H1 (cell line): ENCODE data around the gene BAG2. TPM values are rescaled to one million over a fixed set of nuclear protein-coding genes. Genes with fewer than 3 reads are reported as not detected.

Experiments
- CHD7 ChIP-seq: fragments of 300-600 bp; sonication (generic); IDR thresholded peaks from 2 replicates; pipeline ENCODE4 v1.7.1; 2012; ENCODE audit warnings: low read length, moderate library complexity, mild to moderate bottlenecking, inconsistent platforms; ENCODE audit not compliant: insufficient replicate concordance
- CTBP2 ChIP-seq: IDR thresholded peaks from 2 replicates; pipeline ENCODE4 v1.7.0; 2011; ENCODE audit warnings: borderline replicate concordance, mild to moderate bottlenecking, moderate library complexity, mixed read lengths, low read length; ENCODE audit not compliant: insufficient read depth, insufficient read length
- FOSL1 ChIP-seq: IDR thresholded peaks from 2 replicates; pipeline ENCODE4 v1.6.1; 2011; ENCODE audit warnings: mild to moderate bottlenecking, low read depth, low read length, moderate library complexity; ENCODE audit not compliant: insufficient read depth
- MAFK ChIP-seq: IDR thresholded peaks from 2 replicates; pipeline ENCODE4 v1.6.1; 2012; ENCODE audit warnings: low read depth, mild to moderate bottlenecking, improper control_type of control experiment, low read length
- SP1 ChIP-seq: IDR thresholded peaks from 2 replicates; pipeline ENCODE4 v1.6.1; 2011; ENCODE audit warnings: low read depth, low read length
- SUZ12 ChIP-seq: fragments of 200-600 bp; sonication (generic); IDR thresholded peaks from 2 replicates; pipeline ENCODE4 v1.6.1; 2012; ENCODE audit warnings: mild to moderate bottlenecking, inconsistent platforms, low read length, moderate library complexity, mixed read lengths
- USF2 ChIP-seq: IDR thresholded peaks from 2 replicates; pipeline ENCODE4 v1.6.1; 2011; ENCODE audit warnings: low read length, improper control_type of control experiment
- ZNF274 ChIP-seq: IDR thresholded peaks from 2 replicates; pipeline ENCODE4 v1.7.0; 2012; ENCODE audit warnings: low read length, borderline replicate concordance; ENCODE audit errors: extremely low read depth
- polyA plus RNA-seq, 7 experiments: library from polyadenylated mRNA; depleted of rRNA in 3 of 7; stranded (reverse) in 5 of 7; unstranded in 2 of 7; fragments of >200 nt in 5 of 7; fragments of 200-250 nt in 2 of 7; gene quantifications; 1 replicate in 5 of 7; 2 replicates in 1 of 7; 4 replicates in 1 of 7; pipeline versions ENCODE4 v1.2.1 to v1.2.3, GENCODE V29; 2011 to 2013; ENCODE audit warnings: missing spikeins in 2 of 7, mixed read lengths in 2 of 7
- total RNA-seq: library from RNA; stranded (reverse); fragmentation: NEBNext Ultra II Directional; extraction: Animal tissue kit (Norgen Biotek cat#: 25700); gene quantifications from 2 replicates; pipeline ENCODE4 v1.2.1, GENCODE V29; 2021

Gene BAG2
- total and polyA plus RNA-seq, 2 of the 8 experiments (the other 6 are each of a cell fraction or from before 2014, with no cell fraction given): 4.4 to 7.4 TPM

- TF ChIP-seq CHD7: peak; percentile 19
- no peak; the same call in 1 of the 2 replicates for TF ChIP-seq USF2
- TF ChIP-seq MAFK: no peak
- TF ChIP-seq SUZ12: no peak
- TF ChIP-seq SP1: no peak
- TF ChIP-seq CTBP2: peak; percentile 37
- TF ChIP-seq ZNF274: no peak
- TF ChIP-seq FOSL1: no peak
Measured at GRCh38 chr6:57172136-57173055, at the start of gene BAG2 (continued).
